KOPT-K1 (cell line): ENCODE data around the gene HIVEP2.

Experiments
- H3K27ac ChIP-seq: fragments of 200-600 bp; sonication (generic); 2 replicates; pipeline ENCODE4 v1.5.1; 2016; ENCODE audit warnings: antibody characterized with exemption, mild to moderate bottlenecking, low read depth, low read length; ENCODE audit not compliant: poor library complexity, severe bottlenecking
- H3K36me3 ChIP-seq: fragments of 200-600 bp; sonication (generic); 2 replicates; pipeline ENCODE4 v1.5.1; 2017; ENCODE audit warnings: antibody characterized with exemption, mild to moderate bottlenecking, low read length, moderate library complexity; ENCODE audit not compliant: insufficient read depth
- H3K9me3 ChIP-seq: fragments of 200-600 bp; sonication (generic); 2 replicates; pipeline ENCODE4 v1.5.1; 2017; ENCODE audit warnings: antibody characterized with exemption, low read length, mild to moderate bottlenecking; ENCODE audit not compliant: insufficient read depth, poor library complexity, severe bottlenecking

Gene HIVEP2

GRCh38 chr6:142914937-142915697 is 29.9 kb downstream of the HIVEP2 start:
- Histone ChIP-seq H3K27ac (peak overlapping the region; percentile 88), H3K36me3 (no peaks in the 10 kb centered on the region), H3K9me3 (no peaks in the 10 kb centered on the region)

- Histone ChIP-seq H3K27ac (peak overlapping the region; percentile 88), H3K36me3 (no peaks in the 10 kb centered on the region), H3K9me3 (no peaks in the 10 kb centered on the region)
These were observed 30.6 kb downstream of the HIVEP2 start for GRCh38 chr6:142914369-142914768.

DNA sequence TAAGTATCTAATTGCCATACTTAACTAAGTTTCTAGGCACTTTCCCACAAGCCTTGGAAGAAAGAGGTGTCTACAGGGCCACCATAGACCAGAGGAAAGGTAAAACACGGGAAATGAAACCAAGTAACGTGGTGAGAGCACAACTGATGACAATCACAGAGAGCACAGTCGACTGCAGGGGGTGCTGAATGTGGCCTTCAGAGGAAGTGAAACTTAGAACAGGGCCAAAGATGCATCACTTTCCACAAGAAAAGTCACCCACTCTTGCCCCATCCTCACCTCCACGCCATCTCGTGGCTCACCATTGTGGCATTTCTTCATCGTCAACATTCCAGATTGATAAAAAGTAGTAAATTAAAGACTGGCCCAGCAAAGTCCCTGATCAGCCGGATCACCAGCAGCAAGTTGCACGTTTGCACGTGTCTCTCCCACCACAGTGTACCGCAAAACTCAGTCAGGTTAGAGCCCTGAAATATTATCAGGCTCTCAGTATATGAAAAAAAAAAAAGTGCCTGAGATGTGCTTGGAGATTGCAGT is 31.4 kb downstream of the HIVEP2 start:
- Histone ChIP-seq H3K27ac (peak overlapping the region; percentile 88), H3K9me3 (no peaks in the 10 kb centered on the region), H3K36me3 (no peaks in the 10 kb centered on the region)

DNA sequence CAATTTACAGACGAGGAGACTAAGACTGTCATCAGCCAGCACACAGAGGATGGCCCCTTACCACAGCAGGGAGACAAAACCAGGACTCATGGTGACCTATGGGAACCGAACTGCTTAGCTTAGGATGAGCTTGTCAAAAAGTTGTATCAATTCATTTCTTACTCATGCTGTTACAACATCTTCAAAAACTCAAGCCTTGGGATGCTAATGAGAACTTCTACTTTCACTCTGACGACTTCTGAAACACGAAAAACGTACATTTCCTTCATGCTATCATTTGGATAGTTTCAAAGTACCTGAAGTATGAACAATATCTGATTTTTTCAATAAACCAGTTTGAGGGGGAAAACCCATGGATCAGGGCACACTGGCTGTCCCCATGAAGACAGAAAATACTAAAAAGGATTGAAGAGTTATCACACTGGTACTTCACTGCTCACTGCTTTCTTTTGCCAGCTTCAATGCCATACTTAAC is 31.9 kb downstream of the HIVEP2 start:
- Histone ChIP-seq H3K36me3 (no peaks in the 10 kb centered on the region), H3K27ac (peak overlapping the region; percentile 88), H3K9me3 (no peaks in the 10 kb centered on the region)

GRCh38 chr6:142912125-142912524 is 32.9 kb downstream of the HIVEP2 start:
- no peaks in the 10 kb centered on the region for H3K9me3 ChIP-seq
- peak overlapping the region; percentile 88 for H3K27ac ChIP-seq
- no peaks in the 10 kb centered on the region for H3K36me3 ChIP-seq

DNA sequence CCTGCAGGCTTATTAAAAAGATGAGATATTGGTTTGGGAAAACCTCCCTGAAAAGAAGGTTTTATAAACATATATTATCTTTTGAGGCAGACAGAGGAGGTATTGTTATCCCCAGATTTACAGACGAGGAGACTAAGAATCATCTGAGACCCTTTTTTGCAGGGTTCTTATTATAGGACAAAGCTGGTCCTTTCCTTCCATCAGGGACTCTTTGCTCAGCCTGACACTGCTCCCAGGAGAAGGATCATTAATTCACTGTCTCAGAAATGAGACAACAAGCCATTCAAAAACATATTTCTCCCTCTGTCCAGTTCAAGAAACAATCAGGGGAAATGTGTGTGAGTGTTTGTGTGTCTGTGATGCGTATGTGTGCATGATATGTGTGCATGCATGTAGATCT is 33.5 kb downstream of the HIVEP2 start:
- Histone ChIP-seq H3K36me3 (no peaks in the 10 kb centered on the region), H3K27ac (no peak overlapping the region), H3K9me3 (no peaks in the 10 kb centered on the region)

DNA sequence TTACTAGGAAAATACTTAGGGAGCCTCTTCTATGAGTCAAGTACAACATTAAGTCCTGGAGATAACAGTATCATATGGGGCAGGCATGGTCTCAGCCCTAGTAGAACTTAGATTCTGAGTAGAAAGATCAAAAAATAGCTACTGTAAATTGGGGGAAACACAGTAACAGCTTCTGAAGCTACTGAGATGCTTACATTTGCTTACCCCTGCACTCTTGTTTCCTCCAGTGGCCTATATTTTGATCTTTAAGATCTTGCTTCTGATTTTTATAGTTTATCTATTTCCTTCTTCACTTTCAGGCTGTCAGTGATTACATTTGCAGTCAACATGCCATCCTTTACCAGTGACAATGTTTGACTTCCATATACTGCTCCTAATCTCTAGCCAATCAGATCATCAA is 35.3 kb downstream of the HIVEP2 start:
- H3K36me3 ChIP-seq: no peaks in the 10 kb centered on the region
- H3K9me3 ChIP-seq: no peaks in the 10 kb centered on the region
- H3K27ac ChIP-seq: no peak overlapping the region

GRCh38 chr6:142908235-142908634 is 36.7 kb downstream of the HIVEP2 start:
- Histone ChIP-seq H3K9me3 (no peaks in the 10 kb centered on the region), H3K27ac (no peak overlapping the region), H3K36me3 (no peaks in the 10 kb centered on the region)

- Histone ChIP-seq H3K27ac (peak overlapping the region; percentile 59), H3K9me3 (no peaks in the 10 kb centered on the region), H3K36me3 (no peaks in the 10 kb centered on the region)
These were observed 37.4 kb downstream of the HIVEP2 start for GRCh38 chr6:142907544-142907943.

- no peaks in the 10 kb centered on the region for H3K9me3 ChIP-seq
- H3K36me3 ChIP-seq: no peaks in the 10 kb centered on the region
- H3K27ac ChIP-seq: peak overlapping the region; percentile 59
These were observed 38.0 kb downstream of the HIVEP2 start for GRCh38 chr6:142906945-142907470.

DNA sequence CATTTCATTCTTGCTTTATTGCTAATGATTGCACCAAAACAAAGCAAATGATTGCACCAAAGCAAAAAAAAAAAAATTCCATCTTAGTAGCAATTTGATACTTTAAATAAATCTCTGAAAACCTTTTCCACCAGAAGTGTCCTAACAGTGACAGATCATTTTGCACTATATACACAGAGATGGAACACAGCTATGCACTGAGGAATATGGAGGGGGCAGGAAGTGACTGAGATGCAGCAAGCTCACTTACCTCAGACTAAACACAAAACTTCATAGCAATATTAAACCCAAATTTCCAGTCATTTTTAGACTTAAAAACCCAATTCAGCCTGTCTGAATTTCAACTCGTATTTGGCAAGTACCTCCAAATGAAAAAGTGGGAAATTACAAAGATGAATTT is 41.2 kb downstream of the HIVEP2 start:
- Histone ChIP-seq H3K36me3 (0 out of 2 replicates have a peak, but pooled peaks cover 4% of the 10 kb centered on the region), H3K27ac (peak overlapping the region; percentile 56), H3K9me3 (no peaks in the 10 kb centered on the region)

- Histone ChIP-seq H3K36me3 (0 out of 2 replicates have a peak, but pooled peaks cover 4% of the 10 kb centered on the region), H3K27ac (peak overlapping the region; percentile 56), H3K9me3 (no peaks in the 10 kb centered on the region)
These were observed 42.3 kb downstream of the HIVEP2 start for GRCh38 chr6:142902636-142903053.

- Histone ChIP-seq H3K9me3 (no peaks in the 10 kb centered on the region), H3K27ac (no peak overlapping the region), H3K36me3 (0 out of 2 replicates have a peak, but pooled peaks cover 4% of the 10 kb centered on the region)
These were observed 43.4 kb downstream of the HIVEP2 start for GRCh38 chr6:142901611-142902010.

DNA sequence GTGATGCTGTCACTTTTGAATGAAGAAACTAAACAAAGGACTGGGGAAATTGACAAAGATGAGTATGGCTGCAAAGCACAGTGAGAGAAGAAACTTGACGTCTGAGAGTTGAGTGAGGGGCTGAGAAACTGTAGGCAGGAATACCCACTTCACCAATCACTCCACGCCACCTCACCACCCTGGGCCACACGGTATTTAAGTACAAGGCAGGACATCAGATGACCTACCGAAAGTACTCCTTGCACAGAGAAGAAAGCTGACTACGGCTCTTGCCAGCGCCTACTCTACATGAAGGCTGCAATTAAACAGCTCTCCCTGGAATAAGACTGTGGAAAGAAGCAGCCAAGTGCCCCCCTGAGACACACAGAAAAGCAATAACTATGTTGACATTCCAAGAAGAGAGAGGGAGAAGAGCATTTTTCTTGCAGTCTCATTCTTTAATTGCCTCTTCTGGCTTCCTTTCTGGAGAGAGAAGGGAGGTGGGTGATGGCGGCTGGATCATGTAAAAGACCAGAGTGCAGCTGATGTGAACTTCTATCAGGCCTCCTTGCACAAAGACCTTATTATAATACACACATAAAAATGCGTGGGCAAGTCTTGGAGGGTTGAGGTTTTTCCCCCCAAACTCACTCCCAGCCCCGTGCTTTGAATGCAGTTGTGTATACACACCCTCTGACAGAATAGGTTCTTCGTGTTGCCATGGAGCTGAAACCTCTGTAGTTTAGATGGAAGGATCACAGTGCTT is 44.6 kb downstream of the HIVEP2 start:
- peak overlapping the region; percentile 6 for H3K27ac ChIP-seq
- H3K9me3 ChIP-seq: no peaks in the 10 kb centered on the region
- H3K36me3 ChIP-seq: 0 out of 2 replicates have a peak, but pooled peaks cover 4% of the 10 kb centered on the region
